GOT3 (cell line): Measurements from ENCODE around the gene ANKRD36.
"Not testable (repeated sequence)": the region's sequence is repeated elsewhere in the genome, so short reads cannot be mapped to it uniquely, and the experiment has no call there.

Experiments
- DNase-seq: peaks from one replicate; lab custom pipeline; 2025; ENCODE audit warnings: mixed read lengths; lab: John Stamatoyannopoulos, UW

Gene ANKRD36

DNA sequence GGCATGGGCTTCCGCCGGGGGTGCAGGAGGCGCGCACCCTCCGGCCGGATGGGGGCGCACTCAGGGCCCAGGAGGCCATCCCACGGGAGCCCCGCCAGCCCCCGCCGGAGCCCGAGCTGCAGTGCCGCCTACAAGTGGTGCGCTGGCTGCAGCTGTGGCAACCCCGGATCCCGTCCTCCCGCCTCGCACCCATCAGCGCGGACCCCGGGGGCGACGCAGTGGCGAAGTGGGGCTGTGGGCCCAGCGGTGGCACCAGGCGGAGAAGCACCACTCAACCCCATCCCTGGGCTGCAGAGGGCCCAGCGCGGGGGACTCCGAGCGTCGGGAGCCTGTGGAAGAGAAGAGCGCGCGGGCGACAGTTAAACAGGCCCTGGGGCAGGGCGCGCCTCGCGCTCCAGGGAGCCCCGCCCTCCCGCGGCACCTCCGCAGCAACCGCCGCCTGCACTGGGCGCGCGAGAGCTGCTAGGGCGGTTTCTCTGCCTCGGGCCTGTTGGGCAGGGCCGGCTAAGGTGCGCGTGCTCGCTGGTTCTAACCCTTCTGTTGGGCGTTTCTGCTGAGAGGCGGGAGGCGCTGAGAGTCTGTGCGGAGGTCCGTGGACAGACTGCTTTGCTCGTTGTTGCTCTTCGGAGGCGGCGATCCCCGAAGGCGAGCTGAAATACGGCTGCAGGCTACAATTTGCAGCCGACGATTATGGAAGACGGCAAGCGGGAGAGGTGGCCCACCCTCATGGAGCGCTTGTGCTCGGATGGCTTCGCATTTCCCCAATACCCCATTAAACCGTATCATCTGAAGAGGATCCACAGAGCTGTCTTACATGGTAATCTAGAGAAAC is at the start of gene ANKRD36:
Gene ANKRD36 (plus strand): TSS at position 104 of the 832 bp plus-strand sequence. CDS start 587 bp downstream, at position 691.
- not testable (repeated sequence) for DNase-seq

- DNase-seq, result not testable (repeated sequence)
Observed at GRCh38 chr2:97066030-97066429, 46.9 kb upstream of the ANKRD36 start.

DNA sequence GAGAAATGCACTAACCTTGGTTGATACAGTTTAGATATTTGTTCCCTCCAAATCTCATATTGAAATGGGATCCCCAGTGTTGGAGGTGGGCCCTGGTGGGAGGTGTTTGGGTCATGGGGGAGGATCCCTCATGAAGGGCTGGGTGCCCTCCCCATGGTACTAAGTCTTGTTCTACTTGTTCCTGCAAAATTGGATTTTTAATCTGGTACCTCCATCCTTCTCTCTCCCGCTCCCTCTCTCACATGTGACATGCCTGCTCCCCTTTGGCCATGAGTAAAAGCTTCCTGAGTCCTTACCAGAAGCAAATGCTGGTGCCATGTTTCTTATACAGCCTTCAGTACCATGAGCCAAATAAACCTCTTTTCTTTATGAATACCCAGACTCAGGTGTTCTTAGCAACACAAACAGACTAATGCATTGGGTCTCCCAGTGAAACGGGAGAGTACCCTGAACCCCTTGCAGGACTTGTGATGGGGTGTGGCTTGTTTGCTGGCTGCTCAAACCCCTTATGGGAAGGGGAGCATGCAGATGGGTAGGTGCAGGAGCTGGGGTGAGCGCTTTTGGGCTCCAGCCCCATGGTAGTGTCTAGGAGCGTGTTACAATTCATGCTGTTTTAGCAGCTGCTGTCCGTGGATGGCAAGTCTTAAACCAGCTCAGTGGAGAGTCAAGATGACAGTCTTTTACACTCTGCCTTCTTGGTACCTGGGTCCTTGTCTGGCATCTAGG is 45.5 kb upstream of the ANKRD36 start:
- DNase-seq, result no peak

DNA sequence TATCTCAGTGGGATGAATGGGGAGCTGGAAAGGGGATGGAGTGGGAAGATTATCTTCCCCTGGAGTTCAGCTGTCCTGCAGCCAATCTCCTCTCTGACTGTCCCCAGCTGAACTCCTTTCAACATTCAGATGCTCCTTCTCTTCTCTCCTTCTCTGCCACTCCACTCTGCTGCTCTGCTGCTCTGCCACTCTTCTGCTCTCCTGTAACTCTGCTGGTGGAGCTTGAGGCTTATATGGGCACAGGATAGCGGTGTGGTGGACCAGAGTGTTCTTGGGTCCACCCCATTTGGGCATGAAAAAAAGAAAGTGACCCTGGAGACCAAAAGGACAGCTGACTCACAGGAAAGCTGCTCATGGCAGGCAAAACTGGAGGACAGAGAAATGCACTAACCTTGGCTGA is 44.9 kb upstream of the ANKRD36 start:
- no peak for DNase-seq

- not testable (repeated sequence) for DNase-seq
Observed at GRCh38 chr2:97068722-97069121, 44.2 kb upstream of the ANKRD36 start.

DNA sequence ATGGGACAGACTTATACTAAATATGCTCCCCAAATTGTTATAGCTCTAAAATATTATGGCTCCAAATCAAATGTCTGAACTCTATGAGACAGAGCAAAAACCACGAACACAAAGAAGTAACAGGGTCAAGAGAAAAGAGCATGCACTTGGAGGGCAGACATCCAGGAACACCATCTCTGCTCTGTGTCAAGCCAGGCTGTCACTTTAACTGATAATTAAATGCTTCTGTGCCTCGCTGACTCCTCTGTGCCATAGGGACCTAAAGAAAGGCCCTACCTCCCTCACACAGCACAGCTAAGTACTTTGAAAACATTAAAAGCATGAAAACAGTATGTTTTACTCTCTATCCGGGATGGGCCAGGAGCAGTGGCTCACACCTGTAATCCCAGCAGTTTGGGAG is 42.0 kb upstream of the ANKRD36 start:
- not testable (repeated sequence) for DNase-seq

DNA sequence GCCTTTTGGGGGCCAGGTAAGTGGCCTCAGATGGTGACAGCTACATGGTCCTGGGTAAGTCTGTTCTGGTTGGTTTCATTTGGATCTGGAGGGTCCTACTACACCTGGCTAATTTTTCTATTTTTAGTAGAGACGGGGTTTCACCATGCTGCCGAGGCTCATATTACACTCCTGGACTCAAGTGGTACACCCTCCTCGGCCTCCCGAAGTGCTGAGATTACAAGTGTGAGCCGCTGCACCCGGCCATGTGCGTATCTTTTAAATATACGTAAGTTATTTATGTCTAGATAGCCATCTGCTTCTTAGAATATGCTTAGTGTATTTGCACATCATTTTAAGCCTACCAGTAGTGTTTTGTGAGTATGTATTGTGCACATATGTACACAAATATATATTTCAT is 35.7 kb upstream of the ANKRD36 start:
- DNase-seq, result not testable (repeated sequence)

DNA sequence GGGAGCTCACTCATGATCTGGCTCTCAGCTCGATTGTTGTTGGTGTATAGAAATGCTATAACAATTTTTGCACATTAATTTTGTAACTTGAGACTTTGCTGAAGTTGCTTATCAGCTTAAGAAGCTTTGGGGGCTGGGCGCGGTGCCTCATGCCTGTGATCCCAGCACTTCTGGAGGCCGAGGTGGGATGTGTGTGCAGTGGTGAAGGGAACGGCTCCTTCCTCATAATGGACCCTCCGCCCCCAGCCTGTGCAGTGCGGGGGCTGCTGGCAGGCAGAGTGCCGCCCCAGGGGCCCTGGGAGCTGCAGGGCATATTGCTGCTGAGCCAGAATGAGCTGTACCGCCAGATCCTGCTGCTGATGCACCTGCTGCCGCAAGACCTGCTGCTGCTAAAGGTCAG is 32.1 kb upstream of the ANKRD36 start:
- DNase-seq, result not testable (repeated sequence)

GRCh38 chr2:97082206-97082605 is 30.7 kb upstream of the ANKRD36 start:
- DNase-seq, result not testable (repeated sequence)

- DNase-seq, result not testable (repeated sequence)
Observed at GRCh38 chr2:97083516-97083915, 29.4 kb upstream of the ANKRD36 start.

DNA sequence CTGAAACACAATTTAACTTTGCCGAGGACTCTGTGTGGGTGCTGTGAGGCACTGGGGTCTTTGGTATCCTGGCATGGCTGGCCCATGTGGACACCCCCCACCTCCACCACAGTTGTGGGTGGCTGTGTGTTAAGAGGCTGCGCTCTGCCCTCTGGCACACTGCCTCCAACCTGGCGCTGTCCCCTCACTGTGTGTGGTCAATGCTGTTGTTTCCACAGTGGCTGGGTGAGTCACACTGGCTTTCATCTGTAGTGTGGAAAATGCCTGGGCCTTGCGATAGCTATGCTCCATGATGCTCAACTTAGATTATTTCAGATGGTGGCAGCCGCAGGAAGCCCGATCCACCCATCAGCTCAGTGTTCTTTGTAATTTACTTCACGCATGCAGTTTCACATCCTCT is 27.9 kb upstream of the ANKRD36 start:
- DNase-seq, result not testable (repeated sequence)

DNA sequence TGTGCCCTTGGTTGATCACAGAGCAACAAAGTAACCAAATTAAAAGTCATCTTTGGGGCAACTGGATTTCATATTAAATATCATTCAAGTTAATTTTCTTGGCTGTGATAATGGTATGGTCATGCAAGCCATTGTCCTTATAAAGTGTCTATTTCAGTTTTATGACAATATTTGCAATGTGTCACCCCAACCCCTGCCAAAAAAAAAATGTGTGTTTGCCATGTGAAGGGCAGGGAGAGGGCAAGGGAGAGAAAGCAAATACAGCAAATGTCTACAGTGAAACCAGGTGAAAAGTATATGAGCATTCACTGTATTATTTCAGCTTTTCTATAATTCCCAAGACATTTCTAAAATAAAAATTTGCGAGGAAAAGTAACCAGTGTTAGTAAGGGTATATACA is 24.2 kb upstream of the ANKRD36 start:
- not testable (repeated sequence) for DNase-seq

DNA sequence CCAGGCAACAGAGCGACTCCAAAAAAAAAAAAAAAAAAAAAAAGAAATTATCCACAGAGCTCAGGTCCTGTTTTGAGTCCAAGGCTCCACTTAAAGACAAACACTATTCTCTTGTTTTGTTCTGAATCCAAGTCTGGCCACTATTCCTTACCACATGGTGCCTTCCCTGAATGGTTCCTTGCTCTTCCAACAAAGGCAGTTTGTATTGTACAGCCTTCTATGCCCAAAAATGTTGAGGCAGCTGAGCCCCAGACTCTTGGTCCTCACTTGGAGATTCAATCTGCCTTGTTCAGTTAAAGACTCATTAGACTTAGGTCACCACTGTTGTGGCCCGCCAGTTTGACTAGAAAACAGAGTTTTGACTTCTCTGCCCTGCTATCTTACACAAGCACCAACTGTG is 20.0 kb upstream of the ANKRD36 start:
- not testable (repeated sequence) for DNase-seq

- not testable (repeated sequence) for DNase-seq
Observed at GRCh38 chr2:97093983-97094771, 18.8 kb upstream of the ANKRD36 start.

- not testable (repeated sequence) for DNase-seq
Observed at GRCh38 chr2:97094772-97095611, 18.0 kb upstream of the ANKRD36 start, which contains the start of gene FAHD2B. FAHD2B (minus strand) TSS chr2:97094882; CDS start chr2:97091706, 3,176 bp downstream.

DNA sequence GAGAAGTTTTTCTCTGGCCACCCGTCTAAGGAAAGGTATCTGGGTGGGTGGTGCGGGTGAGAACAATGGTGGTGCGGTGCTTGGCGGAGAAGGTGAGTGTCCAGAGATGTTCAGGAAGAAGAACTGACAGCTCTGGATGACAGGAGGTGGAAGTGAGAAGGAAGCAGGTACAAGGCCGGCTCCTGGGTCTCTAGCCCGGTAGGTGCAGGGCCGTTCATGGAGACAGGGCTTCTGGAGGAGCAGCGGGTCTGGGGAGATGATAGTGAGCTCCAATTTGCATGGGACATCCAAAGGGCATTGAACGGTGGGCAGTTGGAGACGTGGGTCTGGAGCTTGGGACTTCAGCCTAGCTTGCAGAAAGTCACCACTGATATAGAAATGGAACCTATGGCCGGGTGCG is 17.3 kb upstream of the ANKRD36 start:
- no peak for DNase-seq

DNA sequence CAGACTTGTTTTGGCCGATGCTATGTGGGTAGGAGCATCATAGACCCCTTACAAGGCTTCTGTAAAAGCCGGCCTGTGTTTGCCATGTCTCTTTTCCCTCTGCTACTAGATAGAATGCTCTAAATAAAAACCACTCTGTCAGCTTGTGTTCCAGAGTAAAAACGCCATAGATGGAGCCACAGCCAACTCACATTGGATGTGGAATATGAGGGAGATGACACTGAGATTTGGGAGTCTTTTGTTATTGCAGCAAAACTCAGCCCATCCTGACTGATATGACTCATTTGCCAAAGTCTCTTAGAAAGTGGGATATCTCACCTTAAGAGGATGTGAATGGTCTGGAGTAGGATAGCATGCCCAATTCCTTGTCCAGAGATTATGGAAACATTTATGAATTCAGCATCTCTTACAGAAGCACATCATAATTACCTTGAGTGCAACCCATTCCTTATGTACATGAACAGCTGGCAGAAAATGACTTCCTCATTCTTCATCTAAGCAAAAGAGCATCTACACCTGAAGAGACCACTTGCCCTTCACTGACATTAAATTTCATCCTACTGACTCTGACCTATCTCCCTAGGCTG is 14.1 kb upstream of the ANKRD36 start:
- not testable (repeated sequence) for DNase-seq

GRCh38 chr2:97106878-97107277 is 6.1 kb upstream of the ANKRD36 start:
- DNase-seq, result not testable (repeated sequence)

DNA sequence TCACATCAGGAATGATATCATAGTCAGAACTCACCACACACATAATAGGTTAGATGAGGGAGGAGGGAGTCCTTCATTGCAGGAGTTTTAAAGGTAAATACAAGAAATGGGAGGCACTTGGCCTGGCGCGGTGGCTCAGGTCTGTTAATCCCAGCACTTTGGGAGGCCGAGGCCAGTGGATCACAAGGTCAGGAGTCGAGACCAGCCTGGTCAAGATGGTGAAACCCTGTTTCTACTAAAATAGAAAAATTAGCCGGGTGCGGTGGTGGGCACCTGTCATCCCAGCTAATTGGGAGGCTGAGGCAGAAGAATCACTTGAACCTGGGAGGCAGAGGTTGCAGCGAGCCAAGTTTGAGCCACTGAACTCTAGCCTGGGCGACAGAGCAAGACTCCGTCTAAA is 1.7 kb upstream of the ANKRD36 start:
- not testable (repeated sequence) for DNase-seq

DNA sequence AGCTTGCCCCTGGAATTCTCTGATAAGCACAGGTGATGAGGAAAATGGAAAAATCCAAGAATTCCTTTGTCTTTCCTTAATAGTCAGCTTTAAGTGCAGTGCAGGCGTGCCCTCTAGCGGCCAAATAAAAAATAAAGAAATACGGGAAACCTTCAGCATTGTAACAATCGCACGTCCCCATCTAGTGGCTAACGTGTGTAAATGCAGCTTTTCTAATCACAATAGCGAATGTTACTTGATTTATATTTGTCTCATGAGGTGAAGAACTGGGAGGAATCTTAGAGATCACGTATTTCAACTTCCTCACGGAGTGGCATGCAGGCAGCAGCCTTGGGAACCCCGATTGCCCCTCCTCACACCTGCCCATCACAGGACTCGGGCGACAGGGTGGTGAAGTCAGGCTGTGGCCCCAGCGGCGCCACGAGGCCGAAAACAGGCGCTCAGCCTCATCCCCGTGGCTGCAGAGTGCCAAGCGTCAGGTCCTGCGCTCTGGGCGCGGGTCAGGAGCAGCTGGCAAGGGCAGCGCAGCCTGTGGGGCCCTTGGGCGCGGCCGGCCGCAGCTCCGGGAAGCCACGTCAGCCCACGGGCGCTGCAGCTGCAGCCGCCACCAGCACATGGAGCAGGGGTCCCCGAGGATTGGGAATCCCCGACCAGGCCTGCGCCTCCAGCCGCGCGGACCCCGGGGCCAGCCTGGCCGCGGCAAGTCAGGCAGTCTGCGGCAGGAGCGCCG is 468 bp upstream of the ANKRD36 start:
- DNase-seq, result not testable (repeated sequence)
